CD4-positive, alpha-beta T cell treated with Interleukin-17A for 4 hours (primary cell): ENCODE results near the gene HCFC1R1.
"Not testable (repeated sequence)": the region's sequence is repeated elsewhere in the genome, so short reads cannot be mapped to it uniquely, and the experiment has no call there.

Experiments
- DNase-seq: peaks from one replicate; pipeline ENCODE4 v3.0.0-alpha.2; 2020; ENCODE audit warnings: mixed read lengths

HCFC1R1 gene

DNA sequence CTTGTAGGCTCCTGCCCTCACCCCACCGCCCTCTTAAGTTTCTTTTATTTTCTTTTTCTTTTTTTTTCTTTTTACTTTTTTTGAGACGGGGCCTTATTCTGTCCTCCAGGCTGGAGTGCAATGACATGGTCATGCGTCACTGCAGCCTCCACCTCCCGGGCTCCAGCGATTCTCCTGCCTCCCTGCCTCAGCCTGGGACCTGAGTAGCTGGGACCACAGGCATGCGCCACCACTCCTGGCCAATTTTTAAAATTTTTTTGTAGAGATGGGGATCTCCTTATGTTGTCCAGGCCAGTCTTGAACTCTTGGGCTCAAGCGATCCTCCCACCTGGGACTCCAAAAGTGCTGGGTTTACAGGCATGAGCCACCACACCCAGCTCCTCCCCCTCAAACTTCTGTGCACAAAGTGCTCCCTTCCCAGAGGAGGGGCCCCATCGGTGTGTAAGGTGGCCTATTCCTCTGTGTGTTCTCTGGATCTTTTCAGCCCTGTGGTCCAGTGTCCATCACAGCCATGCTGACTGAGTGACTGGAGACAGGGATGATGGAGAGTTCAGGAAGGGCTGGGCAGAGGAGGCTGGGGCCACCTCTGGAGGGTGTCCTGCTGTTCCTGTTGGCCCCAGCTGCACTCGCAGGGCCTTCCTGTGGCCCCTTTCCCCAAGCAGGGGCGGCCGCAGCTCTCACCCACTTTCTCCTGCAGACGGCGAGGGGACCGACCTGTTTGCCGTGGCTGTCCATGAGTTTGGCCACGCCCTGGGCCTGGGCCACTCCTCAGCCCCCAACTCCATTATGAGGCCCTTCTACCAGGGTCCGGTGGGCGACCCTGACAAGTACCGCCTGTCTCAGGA, 32.8 kb upstream of the HCFC1R1 start:
- no peak for DNase-seq

- not testable (repeated sequence) for DNase-seq
Observed at GRCh38 chr16:3055734-3056115, 32.0 kb upstream of the HCFC1R1 start.

GRCh38 chr16:3054965-3055733, 31.4 kb upstream of the HCFC1R1 start:
- peak; percentile 40 for DNase-seq

GRCh38 chr16:3053330-3053710, 29.6 kb upstream of the HCFC1R1 start:
- peak; percentile 53 for DNase-seq

DNA sequence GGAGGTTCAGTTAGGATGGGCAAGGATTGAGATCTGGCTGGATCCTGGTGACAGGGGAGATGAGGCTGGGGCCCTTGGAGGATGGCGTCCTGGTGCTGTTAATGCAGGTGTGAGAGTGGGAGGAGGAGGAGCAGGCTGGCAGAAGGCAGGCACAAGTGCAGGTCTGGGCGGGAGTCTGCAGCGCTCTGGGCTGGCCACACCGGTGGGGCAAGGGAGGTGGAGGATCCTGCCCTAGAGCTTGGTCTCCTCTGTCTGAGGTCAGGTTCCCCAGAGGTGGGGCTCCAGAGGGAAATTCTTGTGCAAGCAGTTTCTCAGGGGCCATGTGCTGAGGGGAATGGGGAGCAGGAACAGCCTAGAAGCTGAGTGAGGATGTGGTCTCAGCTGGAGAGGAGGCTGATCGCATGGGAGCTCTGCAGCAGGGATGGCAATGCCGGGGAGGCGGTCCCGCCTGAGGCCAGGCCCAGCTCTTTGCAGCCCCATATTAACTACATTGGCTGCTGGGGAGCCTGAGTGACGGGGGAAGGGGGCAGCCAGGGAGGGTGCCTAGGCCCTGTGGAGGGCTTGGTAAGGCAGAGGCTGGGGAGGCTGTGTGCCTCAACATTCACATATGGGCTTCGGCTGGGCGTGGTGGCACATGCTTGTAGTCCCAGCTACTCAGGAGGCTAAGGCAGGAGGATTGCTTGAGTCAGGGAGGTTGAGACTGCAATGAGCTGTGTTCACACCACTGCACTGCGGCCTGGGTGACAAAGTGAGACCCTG, 29.0 kb upstream of the HCFC1R1 start:
- not testable (repeated sequence) for DNase-seq

DNA sequence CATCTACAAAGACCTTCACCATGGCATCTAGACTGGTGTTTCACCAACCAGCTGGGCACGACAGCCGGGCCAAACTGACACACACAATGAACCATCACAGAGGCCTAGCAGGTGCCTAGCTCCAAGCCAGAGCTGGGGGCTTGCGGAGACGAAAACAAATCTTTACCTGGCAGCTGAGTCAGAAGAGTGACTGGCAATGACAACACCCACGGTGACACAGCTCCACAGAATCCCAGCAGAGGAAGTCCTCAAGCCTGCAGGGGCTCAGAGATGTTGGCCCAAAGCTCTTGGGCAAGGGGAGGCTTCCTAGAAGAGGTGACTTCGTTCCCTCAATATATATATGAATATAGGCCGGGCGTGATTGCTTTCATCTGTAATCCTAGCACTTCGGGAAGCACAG, 27.8 kb upstream of the HCFC1R1 start:
- DNase-seq: no peak

DNA sequence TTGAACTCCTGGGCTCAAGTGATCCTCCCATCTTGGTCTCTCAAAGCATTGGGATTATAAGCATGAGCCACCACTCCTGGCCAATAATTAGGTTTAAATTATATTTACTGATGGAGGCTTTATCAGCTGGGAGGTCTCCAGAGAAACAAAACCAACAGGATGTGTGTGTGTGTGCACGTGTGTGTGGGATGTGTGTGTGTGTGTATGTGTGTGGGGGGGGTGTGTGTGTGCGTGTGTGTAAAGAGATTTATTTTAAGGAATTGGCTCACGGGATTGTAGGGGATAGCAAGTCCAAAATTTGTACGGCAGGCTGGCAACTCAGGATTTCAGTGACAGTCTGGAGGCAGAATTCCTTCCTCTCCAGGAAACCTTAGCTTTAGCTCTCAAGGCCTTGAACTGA, 27.3 kb upstream of the HCFC1R1 start:
- DNase-seq: no peak

DNA sequence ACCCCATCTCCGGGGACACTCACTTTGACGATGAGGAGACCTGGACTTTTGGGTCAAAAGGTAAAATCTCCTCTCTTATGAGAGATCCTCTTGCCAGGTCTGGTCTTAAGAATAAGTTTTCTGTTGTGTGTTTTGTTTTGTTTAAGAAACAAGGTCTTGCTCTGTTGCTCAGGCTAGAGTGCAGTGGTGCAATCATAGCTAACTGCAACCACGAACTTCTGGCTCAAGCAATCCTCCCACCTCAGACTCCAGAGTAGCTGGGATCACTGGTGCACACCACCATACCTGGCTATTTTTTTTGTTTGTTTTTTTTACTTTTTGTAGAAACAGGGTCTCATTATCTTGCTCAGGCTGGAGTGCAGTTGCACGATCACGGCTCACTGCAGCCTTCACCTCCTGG, 26.7 kb upstream of the HCFC1R1 start:
- no peak for DNase-seq

- DNase-seq: no peak
Observed at GRCh38 chr16:3049921-3050481, 26.3 kb upstream of the HCFC1R1 start.

- no peak for DNase-seq
Observed at GRCh38 chr16:3047387-3047720, 23.6 kb upstream of the HCFC1R1 start.

GRCh38 chr16:3046641-3047386, 23.1 kb upstream of the HCFC1R1 start:
- DNase-seq: peak; percentile 30

- DNase-seq: no peak
Observed at GRCh38 chr16:3045758-3046640, 22.3 kb upstream of the HCFC1R1 start, which contains the start of gene MMP25. Gene MMP25, plus strand, starts transcription at chr16:3046561. Its CDS starts 357 bp downstream, at chr16:3046918.

- no peak for DNase-seq
Observed at GRCh38 chr16:3044708-3045107, 21.0 kb upstream of the HCFC1R1 start.

DNA sequence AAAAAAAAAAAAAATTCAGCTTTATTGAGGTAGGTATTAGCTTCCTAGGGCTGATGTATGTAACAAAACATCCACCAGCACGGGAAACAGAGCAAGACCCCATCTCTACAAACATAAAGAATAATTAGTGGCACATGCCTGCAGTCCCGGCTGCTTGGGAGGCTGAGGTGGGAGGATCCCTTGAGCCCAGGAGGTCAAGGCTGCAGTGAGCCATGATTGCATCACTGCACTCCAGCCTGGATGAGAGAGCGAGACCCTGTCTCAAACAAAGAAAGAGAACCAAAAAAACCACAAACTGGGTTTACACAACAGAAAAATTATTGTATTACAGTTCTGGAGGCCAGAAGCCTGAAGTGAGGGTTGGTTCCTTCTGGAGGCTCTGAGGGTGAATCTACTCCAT, 18.6 kb upstream of the HCFC1R1 start:
- DNase-seq: no peak

GRCh38 chr16:3038896-3039295, 15.2 kb upstream of the HCFC1R1 start:
- no peak for DNase-seq

DNA sequence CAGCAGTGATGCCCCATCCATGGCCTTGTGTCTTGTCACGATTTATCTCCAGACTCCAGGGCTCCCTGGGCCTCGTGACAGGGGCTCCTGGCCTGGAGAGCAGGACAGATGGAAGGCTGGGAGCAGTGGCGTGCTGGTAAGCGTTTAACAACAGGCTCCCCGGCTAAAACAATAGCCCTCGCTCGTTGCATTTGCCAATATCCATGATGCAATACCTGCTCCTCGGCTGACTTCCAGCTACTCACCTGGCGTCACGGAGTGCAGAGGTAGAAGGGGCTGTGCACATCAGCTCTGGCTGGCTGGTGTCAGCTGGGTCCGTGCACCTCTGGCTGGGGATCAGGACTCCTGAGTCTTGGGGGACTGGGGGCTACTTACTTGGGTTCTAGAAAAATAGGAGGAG, 14.5 kb upstream of the HCFC1R1 start:
- no peak for DNase-seq

DNA sequence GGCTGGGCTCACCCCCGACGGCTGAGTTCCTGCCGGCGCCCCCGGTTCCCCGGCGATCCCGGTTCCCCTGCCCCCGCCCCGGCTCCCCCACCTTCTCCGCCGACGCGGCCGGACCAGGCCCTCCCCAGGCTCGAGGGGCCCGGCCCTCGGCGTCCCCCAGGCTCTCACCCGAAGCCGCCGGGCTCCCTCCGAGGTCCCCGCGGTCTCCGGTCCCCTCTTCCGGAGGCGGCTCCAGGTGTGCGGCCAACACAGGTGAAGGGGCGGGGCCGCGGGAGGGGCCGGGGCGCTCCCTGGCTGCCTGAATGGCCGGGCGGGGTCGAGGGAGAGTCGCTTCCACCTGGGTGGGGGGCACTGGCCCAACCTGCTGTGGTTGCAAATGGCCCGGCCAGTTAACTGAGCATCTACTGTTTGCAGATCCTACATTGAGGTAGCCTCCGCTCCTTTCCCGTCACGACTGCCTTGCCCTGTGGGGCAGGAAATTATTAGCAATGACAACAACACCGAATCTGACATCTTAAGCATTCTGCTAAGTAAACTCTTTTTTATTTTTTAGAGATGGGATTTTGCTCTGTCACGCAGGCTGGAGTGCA, 13.1 kb upstream of the HCFC1R1 start, which contains the start of gene BICDL2:
TSS of gene BICDL2 (minus strand) at position 219 of the 590 bp plus-strand sequence. CDS start 1,448 bp downstream, outside the sequence.
- DNase-seq: no peak

- no peak for DNase-seq
Observed at GRCh38 chr16:3035972-3036725, 12.4 kb upstream of the HCFC1R1 start.

GRCh38 chr16:3035289-3035971, 11.7 kb upstream of the HCFC1R1 start:
- DNase-seq: no peak
